ENCODE measurements around the gene PAQR4. TPM values are rescaled to one million over a fixed set of nuclear protein-coding genes. Genes with fewer than 3 reads are reported as not detected.

PAQR4 gene
- polyA plus RNA-seq, 2 donors, result 9.6 to 18.8 TPM

GRCh38 chr16:2953706-2954627 lies 15.2 kb upstream of the PAQR4 start:
- Histone ChIP-seq H3K27ac (ENCODE audit: low read depth in 2 of 2, low read length in 1 of 2) (no peak overlapping the region), H3K27me3 (ENCODE audit: control insufficient read depth in 1 of 2, insufficient read depth in 2 of 2, low read length in 2 of 2) (no peaks in the 10 kb centered on the region), H3K4me1 (ENCODE audit: control insufficient read depth in 2 of 2, insufficient read depth in 2 of 2, low read length in 1 of 2) (peaks cover 0 to 3% of the 10 kb centered on the region in 2 donors), H3K4me3 (ENCODE audit: low read depth in 1 of 2, low read length in 2 of 2) (no peak overlapping the region), H3K36me3 (ENCODE audit: control insufficient read depth in 2 of 2, insufficient read depth in 2 of 2, low read length in 1 of 2) (peaks cover 0 to 4% of the 10 kb centered on the region in 2 donors), H3K9me3 (ENCODE audit: control insufficient read depth in 2 of 2, insufficient read depth in 1 of 2, low read depth in 1 of 2, low read length in 1 of 2) (no peaks in the 10 kb centered on the region)
- 60 to 66% methylated on average over 31 of the region's 31 CpGs for WGBS, 2 donors

DNA sequence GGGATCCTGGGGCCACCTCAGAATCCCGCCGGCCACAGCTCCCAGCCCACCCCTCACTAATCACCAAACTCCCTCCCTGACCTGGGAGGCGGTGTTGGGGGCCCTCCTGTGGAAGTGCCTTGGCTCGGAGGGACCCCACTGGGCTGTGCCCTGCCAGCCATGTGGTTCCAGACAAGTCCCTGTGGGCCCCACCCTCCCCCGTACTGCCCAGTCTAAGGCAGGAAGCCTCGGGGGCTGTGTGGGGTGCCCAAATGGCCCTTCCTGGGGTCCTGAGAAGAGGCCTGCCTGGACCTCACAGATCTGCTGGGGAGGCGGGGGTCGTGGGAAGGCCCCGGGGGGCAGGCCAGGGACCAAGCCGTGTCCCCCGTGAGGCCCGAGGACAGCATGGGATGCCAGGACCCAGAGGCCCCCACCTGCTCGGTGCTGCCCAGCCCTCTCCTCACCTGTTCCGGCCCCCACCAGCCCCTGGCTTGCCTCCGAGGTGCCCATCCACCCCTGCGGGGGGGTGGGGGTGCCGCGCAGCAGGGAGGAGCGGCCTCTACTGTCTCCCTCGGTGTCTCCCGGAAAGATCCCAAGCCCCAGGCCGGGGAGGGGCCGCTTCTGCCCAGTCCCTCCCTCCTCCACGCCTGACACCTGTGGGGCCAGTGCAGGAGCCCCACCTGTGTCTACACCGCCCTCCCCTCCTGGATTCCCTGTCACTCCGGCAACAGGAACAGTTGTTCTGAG lies 14.3 kb upstream of the PAQR4 start:
- no peaks in the 10 kb centered on the region for H3K36me3 ChIP-seq (ENCODE audit: control insufficient read depth in 2 of 2, insufficient read depth in 2 of 2, low read length in 1 of 2)
- WGBS, 2 donors, result 45 to 51% methylated on average over 25 to 26 of the region's 26 CpGs
- no peaks in the 10 kb centered on the region for H3K27me3 ChIP-seq (ENCODE audit: control insufficient read depth in 1 of 2, insufficient read depth in 2 of 2, low read length in 2 of 2)
- H3K9me3 ChIP-seq (ENCODE audit: control insufficient read depth in 2 of 2, insufficient read depth in 1 of 2, low read depth in 1 of 2, low read length in 1 of 2), result no peaks in the 10 kb centered on the region
- no peak overlapping the region for H3K4me3 ChIP-seq (ENCODE audit: low read depth in 1 of 2, low read length in 2 of 2)
- peaks cover 0 to 6% of the 10 kb centered on the region in 2 donors for H3K4me1 ChIP-seq (ENCODE audit: control insufficient read depth in 2 of 2, insufficient read depth in 2 of 2, low read length in 1 of 2)
- no peak overlapping the region for H3K27ac ChIP-seq (ENCODE audit: low read depth in 2 of 2, low read length in 1 of 2)

DNA sequence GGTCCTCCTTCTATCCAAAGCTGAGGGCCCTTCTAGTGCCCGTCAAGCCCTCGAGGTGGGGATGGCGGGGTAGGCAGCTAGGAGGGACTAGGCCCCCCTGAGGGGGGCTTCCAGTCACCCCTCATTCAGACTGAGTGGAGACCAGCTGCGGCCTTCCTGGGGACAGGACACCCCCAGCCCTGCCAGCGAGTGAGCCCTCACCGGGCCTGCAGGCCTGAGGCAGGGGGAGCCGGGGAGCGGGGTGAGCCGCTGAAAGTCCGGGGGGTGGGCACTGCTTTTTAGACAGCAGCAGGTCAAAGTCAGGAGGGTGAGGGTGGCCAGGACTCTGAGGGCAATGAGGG lies 13.7 kb upstream of the PAQR4 start:
- Histone ChIP-seq H3K4me1 (ENCODE audit: control insufficient read depth in 2 of 2, insufficient read depth in 2 of 2, low read length in 1 of 2) (peaks cover 0 to 6% of the 10 kb centered on the region in 2 donors), H3K9me3 (ENCODE audit: control insufficient read depth in 2 of 2, insufficient read depth in 1 of 2, low read depth in 1 of 2, low read length in 1 of 2) (no peaks in the 10 kb centered on the region), H3K4me3 (ENCODE audit: low read depth in 1 of 2, low read length in 2 of 2) (no peak overlapping the region), H3K27me3 (ENCODE audit: control insufficient read depth in 1 of 2, insufficient read depth in 2 of 2, low read length in 2 of 2) (no peaks in the 10 kb centered on the region), H3K36me3 (ENCODE audit: control insufficient read depth in 2 of 2, insufficient read depth in 2 of 2, low read length in 1 of 2) (no peaks in the 10 kb centered on the region), H3K27ac (ENCODE audit: low read depth in 2 of 2, low read length in 1 of 2) (no peak overlapping the region)
- 43 to 49% methylated on average over 10 of the region's 10 CpGs for WGBS, 2 donors

GRCh38 chr16:2955779-2956578 lies 13.2 kb upstream of the PAQR4 start:
- WGBS, 2 donors, result 34 to 36% methylated on average over 16 to 21 of the region's 21 CpGs
- no peak overlapping the region for H3K27ac ChIP-seq (ENCODE audit: low read depth in 2 of 2, low read length in 1 of 2)
- H3K4me1 ChIP-seq (ENCODE audit: control insufficient read depth in 2 of 2, insufficient read depth in 2 of 2, low read length in 1 of 2), result peaks cover 0 to 6% of the 10 kb centered on the region in 2 donors
- H3K4me3 ChIP-seq (ENCODE audit: low read depth in 1 of 2, low read length in 2 of 2), result peak overlapping the region in 1 of 2 donors; percentile 6
- no peaks in the 10 kb centered on the region for H3K9me3 ChIP-seq (ENCODE audit: control insufficient read depth in 2 of 2, insufficient read depth in 1 of 2, low read depth in 1 of 2, low read length in 1 of 2)
- no peaks in the 10 kb centered on the region for H3K36me3 ChIP-seq (ENCODE audit: control insufficient read depth in 2 of 2, insufficient read depth in 2 of 2, low read length in 1 of 2)
- no peaks in the 10 kb centered on the region for H3K27me3 ChIP-seq (ENCODE audit: control insufficient read depth in 1 of 2, insufficient read depth in 2 of 2, low read length in 2 of 2)

DNA sequence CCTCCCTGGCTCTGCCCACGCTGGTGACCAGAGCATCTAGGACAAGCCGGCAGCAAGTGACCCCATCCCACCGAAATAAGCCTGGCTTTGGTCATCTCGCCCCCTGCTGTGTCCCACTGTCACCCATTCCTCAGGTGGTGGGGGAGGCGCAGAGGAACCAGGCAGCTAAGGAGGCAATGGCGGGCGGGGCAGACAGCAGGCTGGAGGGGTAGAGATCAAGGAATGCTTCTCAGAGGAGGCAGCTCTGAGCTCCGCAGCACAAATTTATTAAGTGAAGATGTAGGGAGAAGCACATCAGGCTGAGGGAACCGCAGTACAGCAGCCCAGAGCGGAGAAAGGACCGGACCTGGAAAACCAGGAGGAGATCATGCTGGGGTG lies 12.6 kb upstream of the PAQR4 start:
- Histone ChIP-seq H3K4me1 (ENCODE audit: control insufficient read depth in 2 of 2, insufficient read depth in 2 of 2, low read length in 1 of 2) (peaks cover 0 to 9% of the 10 kb centered on the region in 2 donors), H3K27ac (ENCODE audit: low read depth in 2 of 2, low read length in 1 of 2) (no peak overlapping the region), H3K36me3 (ENCODE audit: control insufficient read depth in 2 of 2, insufficient read depth in 2 of 2, low read length in 1 of 2) (no peaks in the 10 kb centered on the region), H3K9me3 (ENCODE audit: control insufficient read depth in 2 of 2, insufficient read depth in 1 of 2, low read depth in 1 of 2, low read length in 1 of 2) (no peaks in the 10 kb centered on the region), H3K4me3 (ENCODE audit: low read depth in 1 of 2, low read length in 2 of 2) (no peak overlapping the region), H3K27me3 (ENCODE audit: control insufficient read depth in 1 of 2, insufficient read depth in 2 of 2, low read length in 2 of 2) (no peaks in the 10 kb centered on the region)
- 85 to 87% methylated on average over 11 of the region's 11 CpGs for WGBS, 2 donors

DNA sequence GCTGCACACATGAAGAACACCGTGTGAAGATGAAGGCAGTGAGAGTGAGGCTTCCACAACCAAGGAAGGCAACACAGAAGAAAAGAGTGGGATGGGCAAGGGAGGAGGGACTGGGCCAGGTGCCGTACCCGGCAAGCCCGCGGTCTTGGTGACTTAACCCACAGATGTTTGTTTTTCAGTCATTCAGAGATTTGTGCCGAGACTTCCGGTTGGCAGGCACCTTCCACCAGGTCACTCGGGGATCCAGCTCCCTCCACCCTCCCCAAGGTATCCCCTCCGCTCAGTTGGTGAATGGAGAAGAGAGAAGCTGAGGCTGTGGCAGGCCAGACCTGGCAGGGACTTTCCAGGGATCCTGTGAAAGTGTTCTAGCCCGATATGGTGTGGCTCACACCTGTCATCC lies 9.9 kb upstream of the PAQR4 start:
- 24 to 25% methylated on average over 10 of the region's 10 CpGs for WGBS, 2 donors

GRCh38 chr16:2960183-2961010 lies 8.8 kb upstream of the PAQR4 start:
- Histone ChIP-seq H3K27ac (ENCODE audit: low read depth in 2 of 2, low read length in 1 of 2) (no peak overlapping the region), H3K4me3 (ENCODE audit: low read depth in 1 of 2, low read length in 2 of 2) (no peak overlapping the region), H3K9me3 (ENCODE audit: control insufficient read depth in 2 of 2, insufficient read depth in 1 of 2, low read depth in 1 of 2, low read length in 1 of 2) (no peaks in the 10 kb centered on the region), H3K27me3 (ENCODE audit: control insufficient read depth in 1 of 2, insufficient read depth in 2 of 2, low read length in 2 of 2) (peaks cover 0 to 23% of the 10 kb centered on the region in 2 donors), H3K4me1 (ENCODE audit: control insufficient read depth in 2 of 2, insufficient read depth in 2 of 2, low read length in 1 of 2) (peaks cover 15 to 23% of the 10 kb centered on the region in 2 donors), H3K36me3 (ENCODE audit: control insufficient read depth in 2 of 2, insufficient read depth in 2 of 2, low read length in 1 of 2) (no peaks in the 10 kb centered on the region)
- WGBS, 2 donors, result 62 to 72% methylated on average over 17 of the region's 17 CpGs

More for the DNA sequence above, 9.9 kb upstream of the PAQR4 start:
- no peak overlapping the region for H3K4me3 ChIP-seq (ENCODE audit: low read depth in 1 of 2, low read length in 2 of 2)
- H3K9me3 ChIP-seq (ENCODE audit: control insufficient read depth in 2 of 2, insufficient read depth in 1 of 2, low read depth in 1 of 2, low read length in 1 of 2), result no peaks in the 10 kb centered on the region
- H3K4me1 ChIP-seq (ENCODE audit: control insufficient read depth in 2 of 2, insufficient read depth in 2 of 2, low read length in 1 of 2), result peaks cover 9 to 16% of the 10 kb centered on the region in 2 donors
- peaks cover 0 to 16% of the 10 kb centered on the region in 2 donors for H3K27me3 ChIP-seq (ENCODE audit: control insufficient read depth in 1 of 2, insufficient read depth in 2 of 2, low read length in 2 of 2)
- no peak overlapping the region for H3K27ac ChIP-seq (ENCODE audit: low read depth in 2 of 2, low read length in 1 of 2)
- H3K36me3 ChIP-seq (ENCODE audit: control insufficient read depth in 2 of 2, insufficient read depth in 2 of 2, low read length in 1 of 2), result no peaks in the 10 kb centered on the region

- no peak overlapping the region for H3K4me3 ChIP-seq (ENCODE audit: low read depth in 1 of 2, low read length in 2 of 2)
- no peaks in the 10 kb centered on the region for H3K9me3 ChIP-seq (ENCODE audit: control insufficient read depth in 2 of 2, insufficient read depth in 1 of 2, low read depth in 1 of 2, low read length in 1 of 2)
- WGBS, 2 donors, result 13 to 20% methylated on average over 28 of the region's 28 CpGs
- no peak overlapping the region for H3K27ac ChIP-seq (ENCODE audit: low read depth in 2 of 2, low read length in 1 of 2)
- peaks cover 0 to 23% of the 10 kb centered on the region in 2 donors for H3K27me3 ChIP-seq (ENCODE audit: control insufficient read depth in 1 of 2, insufficient read depth in 2 of 2, low read length in 2 of 2)
- no peaks in the 10 kb centered on the region for H3K36me3 ChIP-seq (ENCODE audit: control insufficient read depth in 2 of 2, insufficient read depth in 2 of 2, low read length in 1 of 2)
- peaks cover 15 to 23% of the 10 kb centered on the region in 2 donors for H3K4me1 ChIP-seq (ENCODE audit: control insufficient read depth in 2 of 2, insufficient read depth in 2 of 2, low read length in 1 of 2)
These were observed 6.6 kb upstream of the PAQR4 start for GRCh38 chr16:2962334-2963073.

Data from esophagus (tissue), 2 donors.